ENCODE results near the gene SH2B2. TPM values are rescaled to one million over a fixed set of nuclear protein-coding genes. Genes with fewer than 3 reads are reported as not detected.
"Not testable (repeated sequence)": the region's sequence is repeated elsewhere in the genome, so short reads cannot be mapped to it uniquely, and the experiment has no call there.

SH2B2 gene
- total and polyA plus RNA-seq, 7 experiments from 2014 or later = 0.25 to 10.9 (median 1.1) TPM

GRCh38 chr7:102296514-102296913, 9.8 kb downstream of the SH2B2 start:
- H3K4me3 Mint-ChIP-seq = no peak overlapping the region
- no peak for DNase-seq
- Histone ChIP-seq H3K27ac (ENCODE audit: low read depth, low read length) (no peak overlapping the region), H3K4me3 (ENCODE audit: low read length) (no peak overlapping the region), H3K4me1 (ENCODE audit: control insufficient read depth in 2 of 2, insufficient read depth in 2 of 2, low read length in 2 of 2) (peaks cover 0 to 4% of the 10 kb centered on the region in 2 donors), H3K27me3 (ENCODE audit: control insufficient read depth in 2 of 2, insufficient read depth in 2 of 2, low read length in 2 of 2) (no peaks in the 10 kb centered on the region), H3K36me3 (ENCODE audit: control insufficient read depth in 2 of 3, insufficient read depth in 3 of 3, low read length in 3 of 3) (no peaks in the 10 kb centered on the region), H3K9me3 (ENCODE audit: control insufficient read depth in 2 of 3, low read length in 3 of 3) (no peaks in the 10 kb centered on the region)
- H3K27me3 Mint-ChIP-seq = peaks cover 0 to 3% (median 0%) of the 10 kb centered on the region in 5 donors
- no peaks in the 10 kb centered on the region for H3K36me3 Mint-ChIP-seq
- no peak overlapping the region for H3K27ac Mint-ChIP-seq
- no peaks in the 10 kb centered on the region for H3K9me3 Mint-ChIP-seq
- POLR2A ChIA-PET = no interaction called here
- peaks cover 4 to 13% (median 6%) of the 10 kb centered on the region in 7 donors for H3K4me1 Mint-ChIP-seq
- no peak for ATAC-seq
- intact Hi-C loops (cut with micrococcal nuclease) = no loop called here
- CTCF ChIA-PET = no interaction called here

DNA sequence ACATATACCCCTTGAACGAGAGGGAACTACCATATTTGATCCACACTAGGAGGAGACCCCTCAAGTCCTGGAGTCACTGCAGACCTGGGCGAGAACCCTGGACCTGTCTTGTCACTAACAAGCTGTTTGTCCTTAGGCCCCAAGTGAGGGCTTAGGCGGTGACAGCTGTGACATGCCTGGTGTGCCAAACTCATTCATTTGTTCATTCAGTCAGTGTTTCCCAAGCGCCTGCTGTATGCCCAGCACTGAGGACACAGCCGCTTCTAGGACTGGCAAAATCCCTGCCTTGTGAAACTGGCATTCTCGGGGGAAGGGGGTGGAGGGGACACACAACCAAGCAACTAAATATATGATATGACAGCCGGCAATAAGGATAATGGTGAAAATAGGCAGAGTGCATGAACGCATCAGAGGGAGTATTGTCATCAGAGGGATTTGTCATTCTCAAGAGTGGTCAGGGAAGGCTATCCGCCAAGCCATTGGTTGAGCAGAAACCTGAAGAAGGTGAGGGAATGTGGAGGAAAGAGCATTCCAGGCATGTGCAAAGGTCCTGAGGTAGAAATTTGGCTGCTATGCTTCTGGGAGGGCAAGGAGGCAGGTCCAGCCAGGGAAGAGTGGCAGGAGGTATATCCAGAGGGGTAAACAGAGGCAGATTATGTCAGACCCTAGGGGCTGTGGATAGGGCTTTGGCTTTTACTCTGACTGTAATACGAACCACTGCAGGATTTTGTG, 11.0 kb downstream of the SH2B2 start:
- Histone ChIP-seq H3K4me1 (ENCODE audit: control insufficient read depth in 2 of 2, insufficient read depth in 2 of 2, low read length in 2 of 2) (no peaks in the 10 kb centered on the region), H3K4me3 (ENCODE audit: low read length) (no peak overlapping the region), H3K27ac (ENCODE audit: low read depth, low read length) (no peak overlapping the region), H3K36me3 (ENCODE audit: control insufficient read depth in 2 of 3, insufficient read depth in 3 of 3, low read length in 3 of 3) (no peaks in the 10 kb centered on the region), H3K9me3 (ENCODE audit: control insufficient read depth in 2 of 3, low read length in 3 of 3) (no peaks in the 10 kb centered on the region), H3K27me3 (ENCODE audit: control insufficient read depth in 2 of 2, insufficient read depth in 2 of 2, low read length in 2 of 2) (no peaks in the 10 kb centered on the region)
- ChIA-PET CTCF (no interaction called here), POLR2A (no interaction called here)
- H3K27ac Mint-ChIP-seq = no peak overlapping the region
- H3K4me3 Mint-ChIP-seq = no peak overlapping the region
- H3K27me3 Mint-ChIP-seq = peaks cover 0 to 3% (median 0%) of the 10 kb centered on the region in 5 donors
- H3K36me3 Mint-ChIP-seq = no peaks in the 10 kb centered on the region
- ATAC-seq (no peak), DNase-seq (no peak)
- H3K4me1 Mint-ChIP-seq = peaks cover 0 to 7% (median 0%) of the 10 kb centered on the region in 7 donors
- H3K9me3 Mint-ChIP-seq = no peaks in the 10 kb centered on the region
- intact Hi-C loops (cut with micrococcal nuclease) = no loop called here

DNA sequence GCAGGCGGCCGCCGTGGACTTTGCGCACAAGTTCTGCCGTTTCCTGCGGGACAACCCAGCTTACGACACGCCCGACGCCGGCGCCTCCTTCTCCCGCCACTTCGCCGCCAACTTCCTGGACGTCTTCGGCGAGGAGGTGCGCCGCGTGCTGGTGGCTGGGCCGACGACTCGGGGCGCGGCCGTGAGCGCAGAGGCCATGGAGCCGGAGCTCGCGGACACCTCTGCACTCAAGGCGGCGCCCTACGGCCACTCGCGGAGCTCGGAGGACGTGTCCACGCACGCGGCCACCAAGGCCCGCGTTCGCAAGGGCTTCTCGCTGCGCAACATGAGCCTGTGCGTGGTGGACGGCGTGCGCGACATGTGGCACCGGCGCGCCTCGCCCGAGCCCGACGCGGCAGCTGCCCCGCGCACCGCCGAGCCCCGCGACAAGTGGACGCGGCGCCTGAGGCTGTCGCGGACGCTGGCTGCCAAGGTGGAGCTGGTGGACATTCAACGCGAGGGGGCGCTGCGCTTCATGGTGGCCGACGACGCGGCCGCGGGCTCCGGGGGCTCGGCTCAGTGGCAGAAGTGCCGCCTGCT, 14.1 kb downstream of the SH2B2 start:
- no peak overlapping the region for H3K4me3 ChIP-seq (ENCODE audit: low read length)
- Mint-ChIP-seq H3K27ac (no peak overlapping the region), H3K9me3 (no peaks in the 10 kb centered on the region), H3K4me3 (no peak overlapping the region), H3K27me3 (peaks cover 0 to 3% (median 0%) of the 10 kb centered on the region in 5 donors), H3K4me1 (peaks cover 0 to 9% (median 0%) of the 10 kb centered on the region in 7 donors), H3K36me3 (no peaks in the 10 kb centered on the region)
- H3K4me1 ChIP-seq (ENCODE audit: control insufficient read depth in 2 of 2, insufficient read depth in 2 of 2, low read length in 2 of 2) = no peaks in the 10 kb centered on the region
- intact Hi-C loops (cut with micrococcal nuclease) = no loop called here
- ChIA-PET POLR2A (no interaction called here), CTCF (no interaction called here)
- ATAC-seq (no peak), DNase-seq (no peak)
- H3K27ac ChIP-seq (ENCODE audit: low read depth, low read length) = no peak overlapping the region
- H3K36me3 ChIP-seq (ENCODE audit: control insufficient read depth in 2 of 3, insufficient read depth in 3 of 3, low read length in 3 of 3) = no peaks in the 10 kb centered on the region
- no peaks in the 10 kb centered on the region for H3K27me3 ChIP-seq (ENCODE audit: control insufficient read depth in 2 of 2, insufficient read depth in 2 of 2, low read length in 2 of 2)
- no peaks in the 10 kb centered on the region for H3K9me3 ChIP-seq (ENCODE audit: control insufficient read depth in 2 of 3, low read length in 3 of 3)

DNA sequence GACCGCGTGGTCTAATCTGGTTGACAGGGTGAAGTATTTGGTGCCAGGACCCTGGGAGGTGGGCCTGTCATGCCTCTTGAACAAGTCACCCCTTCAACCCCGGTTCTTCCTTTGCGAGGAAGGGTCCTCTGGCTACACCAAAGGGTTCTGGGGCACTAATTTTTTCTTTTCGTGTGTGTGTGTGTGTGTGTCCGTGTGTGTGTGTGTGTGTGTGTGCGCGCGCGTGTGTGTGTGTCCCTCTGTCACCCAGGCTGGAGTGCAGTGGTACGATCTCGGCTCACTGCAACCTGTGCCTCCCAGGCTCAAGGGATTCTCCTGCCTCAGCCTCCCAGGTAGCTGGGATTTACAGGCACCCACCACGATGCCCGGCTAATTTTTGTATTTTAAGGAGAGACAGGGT, 14.7 kb downstream of the SH2B2 start:
- H3K4me1 ChIP-seq (ENCODE audit: control insufficient read depth in 2 of 2, insufficient read depth in 2 of 2, low read length in 2 of 2); H3K4me1 Mint-ChIP-seq; H3K9me3 Mint-ChIP-seq; H3K36me3 Mint-ChIP-seq; H3K27me3 ChIP-seq (ENCODE audit: control insufficient read depth in 2 of 2, insufficient read depth in 2 of 2, low read length in 2 of 2); H3K27ac Mint-ChIP-seq; DNase-seq; H3K27ac ChIP-seq (ENCODE audit: low read depth, low read length); H3K27me3 Mint-ChIP-seq; H3K36me3 ChIP-seq (ENCODE audit: control insufficient read depth in 2 of 3, insufficient read depth in 3 of 3, low read length in 3 of 3); ATAC-seq; CTCF ChIA-PET; H3K4me3 ChIP-seq (ENCODE audit: low read length); POLR2A ChIA-PET; intact Hi-C loops (cut with micrococcal nuclease); H3K4me3 Mint-ChIP-seq; H3K9me3 ChIP-seq (ENCODE audit: control insufficient read depth in 2 of 3, low read length in 3 of 3): not testable (repeated sequence)

GRCh38 chr7:102302025-102302424, 15.4 kb downstream of the SH2B2 start:
- Mint-ChIP-seq H3K4me3 (no peak overlapping the region), H3K4me1 (peaks cover 0 to 9% (median 0%) of the 10 kb centered on the region in 7 donors), H3K9me3 (no peaks in the 10 kb centered on the region), H3K27ac (no peak overlapping the region), H3K36me3 (no peaks in the 10 kb centered on the region), H3K27me3 (peaks cover 0 to 3% (median 0%) of the 10 kb centered on the region in 5 donors)
- intact Hi-C loops (cut with micrococcal nuclease) = no loop called here
- H3K27ac ChIP-seq (ENCODE audit: low read depth, low read length) = no peak overlapping the region
- peaks cover 0 to 10% of the 10 kb centered on the region in 2 donors for H3K4me1 ChIP-seq (ENCODE audit: control insufficient read depth in 2 of 2, insufficient read depth in 2 of 2, low read length in 2 of 2)
- no peaks in the 10 kb centered on the region for H3K9me3 ChIP-seq (ENCODE audit: control insufficient read depth in 2 of 3, low read length in 3 of 3)
- no peaks in the 10 kb centered on the region for H3K27me3 ChIP-seq (ENCODE audit: control insufficient read depth in 2 of 2, insufficient read depth in 2 of 2, low read length in 2 of 2)
- no peak overlapping the region for H3K4me3 ChIP-seq (ENCODE audit: low read length)
- no peaks in the 10 kb centered on the region for H3K36me3 ChIP-seq (ENCODE audit: control insufficient read depth in 2 of 3, insufficient read depth in 3 of 3, low read length in 3 of 3)
- CTCF ChIA-PET = no interaction called here
- DNase-seq (no peak), ATAC-seq (no peak)
- POLR2A ChIA-PET = no interaction called here

- H3K4me1 Mint-ChIP-seq = peaks cover 0 to 15% (median 0%) of the 10 kb centered on the region in 7 donors
- Histone ChIP-seq H3K27ac (ENCODE audit: low read depth, low read length) (no peak overlapping the region), H3K36me3 (ENCODE audit: control insufficient read depth in 2 of 3, insufficient read depth in 3 of 3, low read length in 3 of 3) (no peaks in the 10 kb centered on the region), H3K27me3 (ENCODE audit: control insufficient read depth in 2 of 2, insufficient read depth in 2 of 2, low read length in 2 of 2) (no peaks in the 10 kb centered on the region), H3K4me1 (ENCODE audit: control insufficient read depth in 2 of 2, insufficient read depth in 2 of 2, low read length in 2 of 2) (peaks cover 0 to 10% of the 10 kb centered on the region in 2 donors), H3K9me3 (ENCODE audit: control insufficient read depth in 2 of 3, low read length in 3 of 3) (no peaks in the 10 kb centered on the region), H3K4me3 (ENCODE audit: low read length) (no peak overlapping the region)
- no peaks in the 10 kb centered on the region for H3K9me3 Mint-ChIP-seq
- no peak for ATAC-seq
- POLR2A ChIA-PET = no interaction called here
- H3K27me3 Mint-ChIP-seq = no peaks in the 10 kb centered on the region
- no peaks in the 10 kb centered on the region for H3K36me3 Mint-ChIP-seq
- no peak for DNase-seq
- CTCF ChIA-PET = no interaction called here
- no peak overlapping the region for H3K4me3 Mint-ChIP-seq
- H3K27ac Mint-ChIP-seq = no peak overlapping the region
- intact Hi-C loops (cut with micrococcal nuclease) = no loop called here
Measured at GRCh38 chr7:102303669-102304422, 17.2 kb downstream of the SH2B2 start.

Data from naive thymus-derived CD4-positive, alpha-beta T cell (primary cell).